ENCODE results near the gene SALL1. TPM values are rescaled to one million over a fixed set of nuclear protein-coding genes. Genes with fewer than 3 reads are reported as not detected.

Gene SALL1
- total and polyA plus RNA-seq, 2 of the 13 experiments (the other 11 are each of a cell fraction or from before 2014, with no cell fraction given), result 6.6 to 12.3 TPM

- Histone ChIP-seq H3K4me2 (ENCODE audit: low read depth, low read length) (peak overlapping the region; percentile 90), H3K4me3 (replicated peaks in 1 of 3; ENCODE audit: insufficient read depth in 1 of 3, low read depth in 2 of 3, low read length in 3 of 3) (no peak overlapping the region; a peak in 1 of 6 replicates), H3K9me3 (ENCODE audit: low read length) (no peaks in the 10 kb centered on the region), H3K27me3 (ENCODE audit: control insufficient read depth in 1 of 2, insufficient read depth in 2 of 2, low read length in 2 of 2) (no peaks in the 10 kb centered on the region; a peak in 1 of 5 replicates), H2AFZ (ENCODE audit: low read length) (no peak overlapping the region), H4K20me1 (ENCODE audit: insufficient read depth, low read length) (no peaks in the 10 kb centered on the region), H3K9ac (ENCODE audit: insufficient read depth, low read depth, low read length) (no peak overlapping the region), H3K27ac (ENCODE audit: extremely low read length, insufficient read depth, low read length) (peak overlapping the region; percentile 19), H3K36me3 (replicated peaks in 1 of 2; ENCODE audit: control insufficient read depth in 1 of 2, insufficient read depth in 2 of 2, low read length in 2 of 2) (peaks cover 0 to 3% of the 10 kb centered on the region in 2 experiments; a peak in 2 of 5 replicates), H3K79me2 (ENCODE audit: insufficient read depth, low read length) (peaks cover 80% of the 10 kb centered on the region), H3K4me1 (ENCODE audit: insufficient read depth, low read length) (peaks cover 60% of the 10 kb centered on the region)
- CTCF ChIA-PET (ENCODE audit: low intra/inter-chr PET ratio, low total read pairs), result no interaction called here
- ATAC-seq (no peak), DNase-seq (ENCODE audit: low spot score) (no peak), FAIRE-seq (no peak)
- POLR2A ChIA-PET, result interaction anchor here (1.7 kb wide), 1 partner anchor 51 kb away, joined by 5 read pairs; no protein-coding TSS in a partner anchor
- peak; percentile 58 for TF ChIP-seq STAG1 (CRISPR knock-in tag; IDR thresholded peaks at IDR 0.05)
- peak; percentile 41 for TF ChIP-seq RBFOX2 (IDR thresholded peaks at IDR 0.05; ENCODE audit: low read depth, low read length)
- peak; percentile 41 for TF ChIP-seq RBM22 (optimal IDR thresholded peaks at IDR 0.05; ENCODE audit: low read length)
- TF ChIP-seq CBX1 (IDR thresholded peaks at IDR 0.05; ENCODE audit: low read depth), result no peak
- TF ChIP-seq LCORL (IDR thresholded peaks at IDR 0.05), result no peak
- 0 out of 2 replicates have a peak, but pooled peaks have one; percentile 18 for TF ChIP-seq LCORL (CRISPR knock-in tag; IDR thresholded peaks at IDR 0.05)
- TF ChIP-seq SMC3 (IDR thresholded peaks at IDR 0.05; ENCODE audit: low read length), result peak; percentile 34; the same call in 1 of the 2 replicates
- TF ChIP-seq ESRRA (CRISPR knock-in tag; IDR thresholded peaks at IDR 0.05; ENCODE audit: low read depth), result 0 out of 2 replicates have a peak, but pooled peaks have one; percentile 30
- peak; percentile 44 for TF ChIP-seq CTCF (CRISPR knock-in tag; IDR thresholded peaks at IDR 0.05)
- TF ChIP-seq CBX2 (IDR thresholded peaks at IDR 0.05; ENCODE audit: low read depth, low read length), result no peak
- no peak for TF ChIP-seq CBX2 (CRISPR knock-in tag; IDR thresholded peaks at IDR 0.05; ENCODE audit: low read depth)
- TF ChIP-seq FOXK1 (CRISPR knock-in tag; IDR thresholded peaks at IDR 0.05; ENCODE audit: borderline replicate concordance, low read depth), result no peak
- 0 out of 2 replicates have a peak, but pooled peaks have one; percentile 15 for TF ChIP-seq HOXA3 (CRISPR knock-in tag; IDR thresholded peaks at IDR 0.05)
- no TSS peak for BruUV-seq (replicated peaks)
- intact Hi-C loops (cut with micrococcal nuclease; ENCODE audit: unreplicated experiment), result loop anchor here (1.0 kb wide), 1 partner anchor 190 kb away; no protein-coding TSS in a partner anchor
- in situ Hi-C loops (cut with HindIII; ENCODE audit: extremely low pct_ligation_motif_present, low pct_unique_long_range_greater_than_20kb), result no loop called here
- 80% methylated on average over 6 of the region's 6 CpGs for WGBS (ENCODE audit: low lambda C conversion rate)
Measured at GRCh38 chr16:51146256-51146924, 4.7 kb downstream of the SALL1 start.

Measured in HepG2 (cell line).